Esophagus (tissue), 2 donors: ENCODE data around the gene GLB1L. TPM values are rescaled to one million over a fixed set of nuclear protein-coding genes. Genes with fewer than 3 reads are reported as not detected.

ENCODE experiments used
- H3K27ac ChIP-seq, 2 donors: one replicate each; pipeline ENCODE4 v1.5.1; 2013; ENCODE audit warnings: low read depth in 2 of 2, mild to moderate bottlenecking in 2 of 2, inconsistent platforms in 1 of 2, low read length in 1 of 2, moderate library complexity in 1 of 2
- H3K27me3 ChIP-seq, 2 donors: one replicate each; pipeline ENCODE4 v1.6.1; 2013; ENCODE audit warnings: low read length in 2 of 2, control low read depth in 1 of 2, mild to moderate bottlenecking in 1 of 2; ENCODE audit not compliant: insufficient read depth in 2 of 2, control insufficient read depth in 1 of 2
- H3K36me3 ChIP-seq, 2 donors: one replicate each; pipeline ENCODE4 v1.6.1; 2013; ENCODE audit warnings: low read length in 1 of 2; ENCODE audit not compliant: control insufficient read depth in 2 of 2, insufficient read depth in 2 of 2
- H3K4me1 ChIP-seq, 2 donors: one replicate each; pipeline ENCODE4 v1.6.1; 2013; ENCODE audit warnings: low read length in 1 of 2; ENCODE audit not compliant: control insufficient read depth in 2 of 2, insufficient read depth in 2 of 2
- H3K4me3 ChIP-seq, 2 donors: one replicate each; pipeline ENCODE4 v1.5.1; 2013; ENCODE audit warnings: low read length in 2 of 2, mild to moderate bottlenecking in 2 of 2, low read depth in 1 of 2, moderate library complexity in 1 of 2
- H3K9me3 ChIP-seq, 2 donors: one replicate each; pipeline ENCODE4 v1.6.1; 2013; ENCODE audit warnings: mild to moderate bottlenecking in 2 of 2, low read depth in 1 of 2, low read length in 1 of 2, moderate library complexity in 1 of 2; ENCODE audit not compliant: control insufficient read depth in 2 of 2, insufficient read depth in 1 of 2
- WGBS, 2 donors: extraction: QIAGEN DNeasy Blood & Tissue Kit; methylation state at CpG; one replicate each; pipeline ENCODE4 v1.1.7; 2013; 5-methylcytosine and 5-hydroxymethylcytosine counted together
- polyA plus RNA-seq, 2 donors: library from polyadenylated mRNA; stranded (reverse); fragments of 200-250 nt; gene quantifications; one replicate each; pipeline ENCODE4 v1.2.3, GENCODE V29; 2013
- donor health status: healthy with polysubstance abuse.
- donor health status: Bipolar disorder and iron deficiency.

Gene GLB1L
- polyA plus RNA-seq, 2 donors, result 1.6 to 1.9 TPM

GRCh38 chr2:219281588-219281987 is 36.3 kb upstream of the GLB1L start:
- 87% methylated on average over 8 of the region's 8 CpGs for WGBS, 2 donors
- H3K27me3 ChIP-seq, result no peaks in the 10 kb centered on the region
- no peaks in the 10 kb centered on the region for H3K9me3 ChIP-seq
- H3K36me3 ChIP-seq, result peaks cover 0 to 30% of the 10 kb centered on the region in 2 donors
- peaks cover 4 to 25% of the 10 kb centered on the region in 2 donors for H3K4me1 ChIP-seq
- H3K27ac ChIP-seq, result no peak overlapping the region
- no peak overlapping the region for H3K4me3 ChIP-seq

DNA sequence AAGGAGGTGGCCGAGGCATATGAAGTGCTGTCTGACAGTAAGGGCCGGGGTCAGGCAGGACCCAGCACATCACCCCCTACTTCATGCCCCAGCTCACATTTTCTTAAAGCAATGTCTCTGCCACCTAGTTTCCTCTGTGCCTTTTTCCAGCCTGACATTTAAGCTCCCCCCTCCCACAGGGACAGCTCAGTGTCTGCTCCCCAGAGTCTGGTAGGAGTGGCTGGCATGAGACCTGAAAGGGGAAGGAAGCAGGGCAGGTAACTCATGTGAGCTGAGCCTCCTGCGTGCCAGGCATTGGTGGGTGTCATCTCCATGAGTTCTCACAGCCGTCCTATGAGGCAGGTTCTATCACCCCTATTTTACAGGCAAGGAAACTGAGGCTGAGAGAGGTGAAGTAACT is 35.4 kb upstream of the GLB1L start:
- peaks cover 0 to 30% of the 10 kb centered on the region in 2 donors for H3K36me3 ChIP-seq
- no peak overlapping the region for H3K4me3 ChIP-seq
- H3K9me3 ChIP-seq, result no peaks in the 10 kb centered on the region
- no peak overlapping the region for H3K27ac ChIP-seq
- peaks cover 4 to 20% of the 10 kb centered on the region in 2 donors for H3K4me1 ChIP-seq
- no peaks in the 10 kb centered on the region for H3K27me3 ChIP-seq
- WGBS, 2 donors, result 90 to 91% methylated on average over 4 of the region's 4 CpGs

- peak overlapping the region; percentile 89 to 93 for H3K27ac ChIP-seq
- H3K4me1 ChIP-seq, result peaks cover 4 to 13% of the 10 kb centered on the region in 2 donors
- H3K36me3 ChIP-seq, result peaks cover 0 to 25% of the 10 kb centered on the region in 2 donors
- H3K27me3 ChIP-seq, result no peaks in the 10 kb centered on the region
- 41 to 46% methylated on average over 12 of the region's 12 CpGs for WGBS, 2 donors
- peak overlapping the region; percentile 51 to 55 for H3K4me3 ChIP-seq
- no peaks in the 10 kb centered on the region for H3K9me3 ChIP-seq
Observed at GRCh38 chr2:219279916-219280516, 34.8 kb upstream of the GLB1L start.

- 1% methylated on average over 47 to 65 of the region's 65 CpGs for WGBS, 2 donors
- Histone ChIP-seq H3K9me3 (no peaks in the 10 kb centered on the region), H3K4me1 (peaks cover 4 to 12% of the 10 kb centered on the region in 2 donors)
Observed at GRCh38 chr2:219279151-219279915, 34.1 kb upstream of the GLB1L start, which contains the start of gene DNAJB2. DNAJB2 (plus strand) TSS chr2:219279366; CDS start chr2:219279834, 468 bp downstream.

DNA sequence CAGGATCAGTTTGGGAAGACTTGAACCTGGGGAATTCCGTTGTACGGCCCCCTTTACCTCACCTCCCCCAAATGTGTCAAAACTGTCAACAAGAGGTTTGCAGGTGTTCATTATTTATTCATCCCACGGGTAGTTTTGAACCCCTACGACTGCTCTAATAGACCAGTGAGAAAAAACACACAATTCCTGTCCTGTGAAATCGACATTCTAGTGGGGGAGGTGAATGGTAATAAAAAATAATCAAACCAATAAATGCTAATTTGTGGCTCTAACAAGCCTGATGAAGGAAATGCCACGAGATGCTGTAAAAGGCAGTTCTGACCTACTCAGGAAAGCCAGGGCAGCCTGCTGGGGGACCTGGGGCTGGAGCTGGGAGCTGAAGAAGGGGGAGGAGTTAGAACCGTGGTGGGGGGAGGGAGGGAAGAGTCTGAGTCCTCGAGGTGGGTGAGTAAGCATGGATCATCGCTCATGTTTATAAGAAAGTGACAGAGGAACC is 33.5 kb upstream of the GLB1L start:
- H3K4me3 ChIP-seq, result peak overlapping the region in 1 of 2 donors; percentile 11
- peaks cover 4 to 16% of the 10 kb centered on the region in 2 donors for H3K4me1 ChIP-seq
- WGBS, 2 donors, result 13 to 16% methylated on average over 9 of the region's 9 CpGs
- H3K27ac ChIP-seq, result peak overlapping the region; percentile 89 to 93
- no peaks in the 10 kb centered on the region for H3K9me3 ChIP-seq
- no peaks in the 10 kb centered on the region for H3K27me3 ChIP-seq
- peaks cover 0 to 20% of the 10 kb centered on the region in 2 donors for H3K36me3 ChIP-seq

More at GRCh38 chr2:219279151-219279915, 34.1 kb upstream of the GLB1L start, which contains the start of gene DNAJB2:
- Histone ChIP-seq H3K27ac (peak within 1 kb of the TSS; percentile 89 to 93), H3K36me3 (peaks cover 0 to 20% of the 10 kb centered on the region in 2 donors), H3K4me3 (peak within 1 kb of the TSS; percentile 51 to 55), H3K27me3 (no peaks in the 10 kb centered on the region)

- WGBS, 2 donors, result 25% methylated on average over 25 of the region's 25 CpGs
Observed at GRCh38 chr2:219277703-219278654, 32.7 kb upstream of the GLB1L start.

DNA sequence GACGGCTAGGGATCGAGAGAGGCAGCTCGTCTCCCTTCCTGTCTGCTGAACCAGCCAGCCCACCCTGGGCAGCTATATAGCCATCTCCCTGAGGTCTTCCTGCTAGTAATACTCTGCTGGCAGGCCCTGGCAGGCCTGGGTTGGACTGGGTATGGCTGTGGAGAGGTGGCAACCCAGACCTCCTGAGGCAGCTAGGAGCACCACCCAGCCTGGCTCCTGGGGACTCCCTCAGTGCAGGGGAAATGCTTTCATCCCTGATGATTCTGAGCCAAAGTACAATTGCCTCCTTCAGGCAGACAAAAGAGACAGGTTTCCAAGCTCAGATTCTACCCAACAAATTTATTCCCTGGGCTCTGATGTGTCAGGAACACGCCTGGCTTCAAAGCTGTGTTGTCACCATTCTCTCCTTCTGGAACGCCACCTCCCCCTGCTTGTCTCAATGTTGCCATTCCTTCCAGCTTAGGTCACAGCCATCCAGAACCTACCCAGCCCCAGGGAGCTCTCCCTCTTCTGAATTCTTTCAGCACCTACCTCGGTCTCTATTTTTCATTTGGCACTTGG is 29.2 kb upstream of the GLB1L start:
- Histone ChIP-seq H3K36me3 (no peaks in the 10 kb centered on the region), H3K4me3 (no peak overlapping the region), H3K9me3 (no peaks in the 10 kb centered on the region), H3K27me3 (no peaks in the 10 kb centered on the region), H3K27ac (peak overlapping the region; percentile 97 to 98), H3K4me1 (peaks cover 4 to 7% of the 10 kb centered on the region in 2 donors)
- WGBS, 2 donors, result 30 to 44% methylated on average over 6 of the region's 6 CpGs

More at GRCh38 chr2:219277703-219278654, 32.7 kb upstream of the GLB1L start:
- H3K36me3 ChIP-seq, result peaks cover 0 to 15% of the 10 kb centered on the region in 2 donors
- no peaks in the 10 kb centered on the region for H3K27me3 ChIP-seq
- peaks cover 4 to 15% of the 10 kb centered on the region in 2 donors for H3K4me1 ChIP-seq
- no peaks in the 10 kb centered on the region for H3K9me3 ChIP-seq
- peak overlapping the region; percentile 48 to 93 for H3K27ac ChIP-seq
- H3K4me3 ChIP-seq, result no peak overlapping the region

DNA sequence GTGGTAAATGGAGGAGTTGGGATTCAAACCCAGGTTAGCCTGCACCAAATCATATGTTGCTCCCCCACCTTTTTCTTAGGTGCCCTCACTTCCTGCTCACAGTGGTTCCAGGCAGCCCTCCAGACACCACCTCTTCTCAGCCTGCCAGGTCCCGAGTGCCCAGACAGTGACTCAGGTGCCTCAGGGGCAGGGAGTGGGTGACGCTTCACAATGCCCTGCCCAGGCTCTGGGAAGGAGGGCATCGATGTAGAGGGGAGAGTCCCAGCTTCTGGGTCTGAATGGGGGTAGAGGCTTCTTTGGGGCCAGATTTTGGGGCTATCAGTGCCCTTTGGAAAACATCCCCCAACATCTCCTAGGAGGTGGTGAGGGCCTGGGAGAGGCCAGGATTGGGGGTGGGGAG is 28.7 kb upstream of the GLB1L start:
- Histone ChIP-seq H3K27me3 (no peaks in the 10 kb centered on the region), H3K27ac (peak overlapping the region; percentile 97 to 98), H3K9me3 (no peaks in the 10 kb centered on the region), H3K36me3 (no peaks in the 10 kb centered on the region), H3K4me3 (no peak overlapping the region), H3K4me1 (peaks cover 4 to 10% of the 10 kb centered on the region in 2 donors)
- 52 to 66% methylated on average over 3 of the region's 3 CpGs for WGBS, 2 donors
